Spleen (tissue), 7 donors: ENCODE results near the gene PABPC1L.

ENCODE experiments used
- CTCF ChIP-seq, 11 experiments: fragments of 200-600 bp in 7 of 11; fragments of 450-650 bp in 4 of 11; sonication (generic) in 4 of 11; IDR thresholded peaks in 8 of 11; conservative IDR thresholded peaks in 3 of 11; 1 replicate in 7 of 11; 2 replicates in 4 of 11; pipeline versions ENCODE4 v1.4.0 to v1.8.0; 2016 to 2021; ENCODE audit warnings: antibody characterized with exemption in 11 of 11, inconsistent platforms in 4 of 11, mild to moderate bottlenecking in 1 of 11
- POLR2AphosphoS5 ChIP-seq, 3 donors: sonication (generic); formaldehyde crosslinking; IDR thresholded peaks; one replicate each; pipeline ENCODE4 v1.5.1; 2017; ENCODE audit warnings: antibody characterized with exemption in 3 of 3
- donor health status: DM: no; HTN: no; CAD: no; lungs with moderate emphysema.
- donor health status: DM: no; HTN: no; CAD: no.
- donor health status: DM: no; HTN: no; CAD: no.

GRCh38 chr20:44884907-44885391 is 24.9 kb upstream of the PABPC1L start:
- no peak for TF ChIP-seq CTCF (IDR thresholded peaks at IDR 0.05 in 8 of 11, conservative IDR thresholded peaks at IDR 0.05 in 3 of 11)
- no peak for TF ChIP-seq POLR2AphosphoS5 (IDR thresholded peaks at IDR 0.05)
